OCI-LY3 (cell line): ENCODE results near the gene KIAA0513.

Experiments used
- H2AFZ ChIP-seq: fragments of 200-600, 300-600 bp; shearing (Covaris generic); 2 replicates; pipeline ENCODE4 v1.6.0; 2014; ENCODE audit warnings: antibody characterized with exemption, low read depth, low read length
- H3K27ac ChIP-seq: fragments of 200-600, 300-600 bp; sonication (generic); 2 replicates; pipeline ENCODE4 v1.5.1; 2014; ENCODE audit warnings: mild to moderate bottlenecking, low read length, moderate library complexity, mixed read lengths
- H3K27me3 ChIP-seq: fragments of 200-600, 300-600 bp; sonication (generic); 2 replicates; pipeline ENCODE4 v1.6.1; 2014; ENCODE audit warnings: low read depth, low read length, mixed read lengths
- H3K36me3 ChIP-seq: fragments of 200-600, 300-600 bp; sonication (generic); replicated peaks from 2 replicates; pipeline ENCODE3; 2014; ENCODE audit warnings: low read depth, low read length, mixed read lengths
- H3K4me1 ChIP-seq: fragments of 300-600, 200-600 bp; sonication (generic); 2 replicates; pipeline ENCODE4 v1.6.1; 2014; ENCODE audit warnings: low read length, mixed read lengths
- H3K4me2 ChIP-seq: fragments of 200-600, 300-600 bp; sonication (generic); 2 replicates; pipeline ENCODE4 v1.6.1; 2014; ENCODE audit warnings: low read length, mixed read lengths
- H3K4me3 ChIP-seq: fragments of 300-600, 200-600 bp; sonication (generic); 2 replicates; pipeline ENCODE4 v1.5.1; 2014; ENCODE audit warnings: antibody characterized with exemption, mild to moderate bottlenecking, low read length, moderate library complexity
- H3K79me2 ChIP-seq: fragments of 300-600, 200-600 bp; shearing (Covaris generic); 2 replicates; pipeline ENCODE4 v1.6.1; 2014; ENCODE audit warnings: mild to moderate bottlenecking, low read length, mixed read lengths
- H3K9ac ChIP-seq: fragments of 300-600, 200-600 bp; shearing (Covaris generic); 2 replicates; pipeline ENCODE4 v1.6.0; 2014; ENCODE audit warnings: mild to moderate bottlenecking, low read length, moderate library complexity
- H3K9me3 ChIP-seq: fragments of 200-600, 300-600 bp; shearing (Covaris generic); 2 replicates; pipeline ENCODE4 v1.6.1; 2014; ENCODE audit warnings: low read length, mixed read lengths; ENCODE audit not compliant: insufficient read depth
- H4K20me1 ChIP-seq: fragments of 200-600, 300-600 bp; sonication (generic); 2 replicates; pipeline ENCODE4 v1.6.1; 2016; ENCODE audit warnings: low read length, mixed read lengths; ENCODE audit not compliant: insufficient read depth
- CTCF ChIP-seq: fragments of 200-600, 300-600 bp; sonication (generic); IDR thresholded peaks from 2 replicates; pipeline ENCODE4 v1.5.1; 2014; ENCODE audit warnings: antibody characterized with exemption, low read length, low read depth
- EZH2phosphoT487 ChIP-seq: fragments of 200-600 bp; shearing (Covaris generic); IDR thresholded peaks from 2 replicates; pipeline ENCODE4 v1.6.1; 2018; ENCODE audit warnings: antibody characterized with exemption, mixed run types, low read depth

Gene KIAA0513

GRCh38 chr16:85104147-85104546, 76.6 kb downstream of the KIAA0513 start:
- H3K27ac ChIP-seq = no peak overlapping the region
- H4K20me1 ChIP-seq = no peaks in the 10 kb centered on the region
- peak overlapping the region; percentile 69 for H3K4me2 ChIP-seq
- H3K36me3 ChIP-seq = no peaks in the 10 kb centered on the region
- H3K9ac ChIP-seq = no peak overlapping the region
- TF ChIP-seq CTCF (no peak), EZH2phosphoT487 (no peak)
- peak overlapping the region; percentile 42; the same call in 1 of the 2 replicates for H3K4me3 ChIP-seq
- H3K9me3 ChIP-seq = no peaks in the 10 kb centered on the region
- H3K4me1 ChIP-seq = peaks cover 35% of the 10 kb centered on the region
- peaks cover 11% of the 10 kb centered on the region for H3K27me3 ChIP-seq
- no peaks in the 10 kb centered on the region for H3K79me2 ChIP-seq
- no peak overlapping the region for H2AFZ ChIP-seq

DNA sequence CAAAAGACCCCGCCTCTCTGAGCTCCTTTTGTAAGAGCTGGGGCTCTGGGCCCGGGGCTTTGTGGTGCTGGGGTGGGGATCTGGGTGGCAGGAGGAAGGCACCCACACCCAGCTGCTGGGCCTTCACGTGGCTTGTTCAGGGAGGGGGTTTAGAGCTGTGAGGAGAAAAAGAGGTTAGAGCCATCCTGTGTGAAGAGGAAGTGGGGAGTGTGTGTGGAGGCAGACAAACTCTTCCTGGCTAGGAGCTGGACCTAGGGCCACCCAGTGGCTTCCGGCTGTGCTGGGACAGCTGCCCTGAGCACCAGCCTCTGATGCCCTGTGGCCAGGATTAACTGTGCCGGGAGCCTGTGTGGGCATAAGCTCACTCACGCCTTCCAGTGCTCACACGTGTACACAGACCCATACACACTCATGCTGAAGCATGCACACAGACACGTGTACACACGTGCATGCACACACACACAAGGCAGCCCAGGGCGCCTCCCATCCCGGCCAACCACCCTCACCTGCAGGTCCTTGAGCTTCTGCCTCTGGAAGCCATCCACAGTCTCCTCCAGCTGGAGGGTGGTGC, 77.3 kb downstream of the KIAA0513 start:
- Histone ChIP-seq H3K4me3 (no peak overlapping the region), H3K27ac (no peak overlapping the region), H3K9ac (no peak overlapping the region), H2AFZ (peak overlapping the region; percentile 77; the same call in 1 of the 2 replicates), H3K4me1 (peaks cover 35% of the 10 kb centered on the region), H3K9me3 (no peaks in the 10 kb centered on the region), H3K4me2 (peak overlapping the region; percentile 12; the same call in 1 of the 2 replicates), H3K27me3 (peaks cover 11% of the 10 kb centered on the region), H3K36me3 (no peaks in the 10 kb centered on the region), H4K20me1 (no peaks in the 10 kb centered on the region), H3K79me2 (no peaks in the 10 kb centered on the region)
- no peak for TF ChIP-seq EZH2phosphoT487
- TF ChIP-seq CTCF = no peak

DNA sequence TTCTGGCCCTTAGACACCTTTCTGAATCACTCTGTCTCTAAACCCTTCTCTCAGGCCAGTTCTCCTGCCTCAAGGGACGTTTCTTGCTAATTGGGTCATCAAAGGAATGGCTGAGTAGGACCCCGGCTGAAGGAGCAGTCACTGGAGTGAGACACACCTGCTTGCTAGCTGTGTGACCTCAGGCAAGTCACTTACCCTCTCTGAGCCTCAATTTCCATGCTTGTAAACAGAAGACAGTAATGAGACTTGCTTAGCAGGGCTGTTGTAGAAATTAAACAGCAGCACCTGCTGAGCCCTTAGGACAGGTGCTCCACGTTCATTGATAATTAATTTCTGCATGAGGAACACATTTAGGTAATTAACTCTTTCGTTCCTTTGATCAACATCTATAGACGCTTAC, 77.9 kb downstream of the KIAA0513 start:
- Histone ChIP-seq H3K79me2 (no peaks in the 10 kb centered on the region), H3K4me3 (no peak overlapping the region), H3K9me3 (no peaks in the 10 kb centered on the region), H4K20me1 (no peaks in the 10 kb centered on the region), H3K9ac (no peak overlapping the region), H3K4me1 (peaks cover 35% of the 10 kb centered on the region), H3K4me2 (no peak overlapping the region), H3K27me3 (peaks cover 11% of the 10 kb centered on the region), H2AFZ (no peak overlapping the region), H3K36me3 (no peaks in the 10 kb centered on the region), H3K27ac (no peak overlapping the region)
- TF ChIP-seq CTCF (no peak), EZH2phosphoT487 (no peak)

DNA sequence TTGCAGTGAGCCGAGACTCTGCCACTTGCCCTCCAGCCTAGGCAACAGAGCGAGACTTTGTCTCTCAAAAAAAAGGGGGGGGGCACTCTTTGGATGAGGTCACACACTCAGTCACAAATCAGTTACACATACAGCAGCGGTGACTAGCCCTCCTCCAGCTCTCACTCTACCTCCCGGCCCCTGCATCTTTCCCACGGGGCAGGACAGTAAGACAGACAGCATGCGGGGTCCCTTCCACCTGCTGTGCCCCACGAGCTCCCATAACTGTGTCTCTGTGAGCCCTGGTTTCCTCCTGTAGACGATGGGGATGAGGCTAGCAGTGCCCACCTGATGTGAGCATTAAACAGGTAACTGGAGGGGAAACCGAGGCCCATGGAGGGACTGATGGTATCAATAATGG, 79.5 kb downstream of the KIAA0513 start:
- no peak overlapping the region for H3K9ac ChIP-seq
- no peaks in the 10 kb centered on the region for H3K79me2 ChIP-seq
- H4K20me1 ChIP-seq = no peaks in the 10 kb centered on the region
- H2AFZ ChIP-seq = no peak overlapping the region
- H3K27ac ChIP-seq = no peak overlapping the region
- TF ChIP-seq CTCF = no peak
- no peak for TF ChIP-seq EZH2phosphoT487
- no peaks in the 10 kb centered on the region for H3K9me3 ChIP-seq
- no peak overlapping the region for H3K4me2 ChIP-seq
- H3K27me3 ChIP-seq = peaks cover 11% of the 10 kb centered on the region
- H3K4me3 ChIP-seq = no peak overlapping the region
- peaks cover 34% of the 10 kb centered on the region for H3K4me1 ChIP-seq
- H3K36me3 ChIP-seq = no peaks in the 10 kb centered on the region
